Endothelial cell of umbilical vein (primary cell): Measurements from ENCODE around the gene PTGER3. TPM values are rescaled to one million over a fixed set of nuclear protein-coding genes. Genes with fewer than 3 reads are reported as not detected.

ENCODE experiments used
- BruUV-seq: library from RNA; stranded (reverse); fragments of 400-500 nt; replicated peaks from 2 replicates; lab custom pipeline; 2021; lab: Mats Ljungman, UMichigan
- CTCF ChIA-PET: fragments of 300-600, 350-600 bp; sonication (Branson Sonifier 250); formaldehyde crosslinking; loops from one replicate; lab custom pipeline; 2021; ENCODE audit warnings: antibody characterized with exemption, inconsistent platforms; lab: Charles Lee
- POLR2A ChIA-PET: fragments of 300-600, 350-600 bp; sonication (Branson Sonifier 250); formaldehyde crosslinking; loops from one replicate; lab custom pipeline; 2021; ENCODE audit warnings: antibody characterized with exemption, inconsistent platforms; lab: Charles Lee
- DNase-seq: peaks from one replicate; pipeline ENCODE4 v3.0.0-alpha.2; 2011; ENCODE audit warnings: low read depth, low spot score
- FAIRE-seq: peaks from 2 replicates; lab custom pipeline; 2011; peaks lifted over from hg19 to GRCh38; lab: Jason Lieb, UNC
- H2AFZ ChIP-seq: 2 replicates; pipeline ENCODE4 v1.6.0; 2012; ENCODE audit warnings: low read depth, low read length, control low read depth, inconsistent platforms
- H3K27ac ChIP-seq: 2 replicates; pipeline ENCODE4 v1.5.1; 2011; ENCODE audit warnings: low read depth, mild to moderate bottlenecking, control low read depth, low read length, moderate library complexity; ENCODE audit not compliant: insufficient read depth
- H3K27me3 ChIP-seq, 2 experiments: 2 replicates each; pipeline versions ENCODE4 v1.6.0 to v1.6.1; 2011; ENCODE audit warnings: low read length in 2 of 2, mixed read lengths in 1 of 2; ENCODE audit not compliant: control insufficient read depth in 2 of 2, insufficient read depth in 2 of 2
- H3K36me3 ChIP-seq, 2 experiments: 2 replicates in 1 of 2; 3 replicates in 1 of 2; pipeline ENCODE4 v1.5.1; 2011; ENCODE audit warnings: low read length in 2 of 2, mild to moderate bottlenecking in 1 of 2, moderate library complexity in 1 of 2; ENCODE audit not compliant: control insufficient read depth in 2 of 2, insufficient read depth in 2 of 2; ENCODE audit errors: extremely low read depth in 1 of 2
- H3K4me1 ChIP-seq: 3 replicates; pipeline ENCODE4 v1.5.1; 2011; ENCODE audit warnings: mild to moderate bottlenecking, low read length; ENCODE audit not compliant: control insufficient read depth, insufficient read depth; ENCODE audit errors: extremely low read depth
- H3K4me2 ChIP-seq: 2 replicates; pipeline ENCODE4 v1.6.1; 2011; ENCODE audit warnings: low read length, control low read depth, mixed read lengths; ENCODE audit not compliant: insufficient read depth
- H3K4me3 ChIP-seq, 3 experiments: fragments of 200-600 bp in 1 of 3; sonication (generic), shearing (Covaris generic) in 1 of 3; replicated peaks in 1 of 3; 2 replicates each; pipeline ENCODE4 v1.5.1; 2011 to 2016; ENCODE audit warnings: control low read depth in 3 of 3, low read length in 3 of 3, mild to moderate bottlenecking in 2 of 3, inconsistent platforms in 1 of 3, low read depth in 1 of 3, moderate library complexity in 1 of 3; ENCODE audit not compliant: insufficient read depth in 1 of 3
- H3K79me2 ChIP-seq: 2 replicates; pipeline ENCODE4 v1.6.0; 2012; ENCODE audit warnings: low read length, inconsistent platforms; ENCODE audit not compliant: control insufficient read depth, insufficient read depth
- H3K9ac ChIP-seq: replicated peaks from 2 replicates; pipeline ENCODE3; 2011; ENCODE audit warnings: low read length, control low read depth; ENCODE audit not compliant: insufficient read depth; ENCODE audit errors: extremely low read depth
- H3K9me1 ChIP-seq: replicated peaks from 3 replicates; pipeline ENCODE4 v1.6.0; 2011; ENCODE audit warnings: mild to moderate bottlenecking, low read length; ENCODE audit not compliant: control insufficient read depth, insufficient read depth; ENCODE audit errors: extremely low read depth
- H3K9me3 ChIP-seq: replicated peaks from 2 replicates; pipeline ENCODE4 v1.5.1; 2012; ENCODE audit warnings: low read length, inconsistent platforms; ENCODE audit not compliant: control insufficient read depth, insufficient read depth
- H4K20me1 ChIP-seq: replicated peaks from 2 replicates; pipeline ENCODE3; 2011; ENCODE audit warnings: mild to moderate bottlenecking, low read length; ENCODE audit not compliant: control insufficient read depth, insufficient read depth; ENCODE audit errors: extremely low read depth
- EZH2 ChIP-seq: IDR thresholded peaks from 2 replicates; pipeline ENCODE4 v1.6.1; 2012; ENCODE audit warnings: borderline replicate concordance, low read depth, mild to moderate bottlenecking, moderate library complexity, low read length, inconsistent platforms; ENCODE audit not compliant: severe bottlenecking
- FOS ChIP-seq: IDR thresholded peaks from 2 replicates; pipeline ENCODE4 v1.6.1; 2011; ENCODE audit warnings: mild to moderate bottlenecking, low read length, moderate library complexity, borderline replicate concordance; ENCODE audit not compliant: insufficient read depth
- GATA2 ChIP-seq: IDR thresholded peaks from 2 replicates; pipeline ENCODE4 v1.7.0; 2011; ENCODE audit warnings: low read depth, mild to moderate bottlenecking, moderate library complexity, mixed read lengths, low read length; ENCODE audit not compliant: insufficient read length, insufficient read depth
- JUN ChIP-seq: IDR thresholded peaks from 2 replicates; pipeline ENCODE4 v1.6.1; 2011; ENCODE audit warnings: borderline replicate concordance, low read depth; ENCODE audit not compliant: insufficient read length, insufficient read depth
- MAX ChIP-seq: IDR thresholded peaks from 2 replicates; pipeline ENCODE4 v1.6.1; 2011; ENCODE audit not compliant: insufficient read depth, insufficient read length
- MYC ChIP-seq: IDR thresholded peaks from one replicate; pipeline ENCODE4 v1.6.1; 2011; ENCODE audit warnings: mild to moderate bottlenecking, low read depth, low read length
- POLR2A ChIP-seq: IDR thresholded peaks from 2 replicates; pipeline ENCODE4 v1.6.1; 2012; ENCODE audit warnings: low read depth, mild to moderate bottlenecking, control low read depth, low read length
- POLR2AphosphoS5 ChIP-seq: IDR thresholded peaks from 2 replicates; pipeline ENCODE4 v1.6.1; 2012; ENCODE audit warnings: low read depth, mild to moderate bottlenecking, control low read depth, low read length, moderate library complexity; ENCODE audit not compliant: insufficient read depth
- dilution Hi-C: fragments of 300-500 bp; cut with MboI; formaldehyde crosslinking; loops from one replicate; pipeline ENCODE4 v1.15.0; 2019; ENCODE audit warnings: low sequenced_read_pairs; ENCODE audit not compliant: extremely low pct_ligation_motif_present
- intact Hi-C: fragments of 100-400 bp; cut with micrococcal nuclease; formaldehyde crosslinking; loops from one replicate; pipeline ENCODE4 v1.10.0; 2022
- polyA plus RNA-seq, 4 experiments: library from polyadenylated mRNA; depleted of rRNA in 3 of 4; stranded (reverse) in 3 of 4; unstranded in 1 of 4; fragments of >200 nt; gene quantifications; 2 replicates each; pipeline versions ENCODE4 v1.2.1 to v1.2.3, GENCODE V29; 2011 to 2012; ENCODE audit warnings: missing spikeins in 1 of 4
- total RNA-seq: library from RNA; stranded (reverse); gene quantifications from 2 replicates; pipeline ENCODE4 v1.2.3, GENCODE V29; 2021
- TF ChIP-seq, protein P1 (sequence below), 2 donors: IDR thresholded peaks; 1 replicate in 1 of 2; 2 replicates in 1 of 2; pipeline ENCODE4 v1.5.1; 2011; ENCODE audit warnings: low read length in 2 of 2, mild to moderate bottlenecking in 2 of 2, moderate library complexity in 2 of 2, control low read depth in 1 of 2, inconsistent platforms in 1 of 2, low read depth in 1 of 2; ENCODE audit not compliant: insufficient read depth in 1 of 2; ENCODE audit errors: extremely low read depth in 1 of 2

The PTGER3 gene
- total and polyA plus RNA-seq, 2 donors (not counting 3 experiments of a cell fraction or from before 2014, with no cell fraction given), result 0.01 TPM; not detected in 1

GRCh38 chr1:70945676-70946075 is 101.9 kb downstream of the PTGER3 start:
- dilution Hi-C loops, result no loop called here
- no peak for DNase-seq
- H3K9me3 ChIP-seq, result no peaks in the 10 kb centered on the region
- no peak overlapping the region for H3K4me2 ChIP-seq
- no peaks in the 10 kb centered on the region for H3K4me1 ChIP-seq
- H3K27ac ChIP-seq, result no peak overlapping the region
- no TSS peak for BruUV-seq
- no peak for FAIRE-seq
- no peaks in the 10 kb centered on the region for H4K20me1 ChIP-seq
- H3K79me2 ChIP-seq, result no peaks in the 10 kb centered on the region
- no peaks in the 10 kb centered on the region for H3K36me3 ChIP-seq
- POLR2A ChIA-PET, result no interaction called here
- H3K27me3 ChIP-seq, result no peaks in the 10 kb centered on the region
- no peak overlapping the region for H2AFZ ChIP-seq
- no peak for TF ChIP-seq MAX
- TF ChIP-seq GATA2, result no peak
- no peak for TF ChIP-seq JUN
- TF ChIP-seq, protein P1, sequence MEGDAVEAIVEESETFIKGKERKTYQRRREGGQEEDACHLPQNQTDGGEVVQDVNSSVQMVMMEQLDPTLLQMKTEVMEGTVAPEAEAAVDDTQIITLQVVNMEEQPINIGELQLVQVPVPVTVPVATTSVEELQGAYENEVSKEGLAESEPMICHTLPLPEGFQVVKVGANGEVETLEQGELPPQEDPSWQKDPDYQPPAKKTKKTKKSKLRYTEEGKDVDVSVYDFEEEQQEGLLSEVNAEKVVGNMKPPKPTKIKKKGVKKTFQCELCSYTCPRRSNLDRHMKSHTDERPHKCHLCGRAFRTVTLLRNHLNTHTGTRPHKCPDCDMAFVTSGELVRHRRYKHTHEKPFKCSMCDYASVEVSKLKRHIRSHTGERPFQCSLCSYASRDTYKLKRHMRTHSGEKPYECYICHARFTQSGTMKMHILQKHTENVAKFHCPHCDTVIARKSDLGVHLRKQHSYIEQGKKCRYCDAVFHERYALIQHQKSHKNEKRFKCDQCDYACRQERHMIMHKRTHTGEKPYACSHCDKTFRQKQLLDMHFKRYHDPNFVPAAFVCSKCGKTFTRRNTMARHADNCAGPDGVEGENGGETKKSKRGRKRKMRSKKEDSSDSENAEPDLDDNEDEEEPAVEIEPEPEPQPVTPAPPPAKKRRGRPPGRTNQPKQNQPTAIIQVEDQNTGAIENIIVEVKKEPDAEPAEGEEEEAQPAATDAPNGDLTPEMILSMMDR (IDR thresholded peaks at IDR 0.05; ENCODE audit: extremely low read depth in 1 of 2, insufficient read depth in 1 of 2, low read depth in 1 of 2, low read length in 2 of 2), result no peak
- no peak for TF ChIP-seq EZH2
- TF ChIP-seq FOS, result no peak
- TF ChIP-seq MYC, result no peak
- no peak for TF ChIP-seq POLR2A
- TF ChIP-seq POLR2AphosphoS5, result no peak
- CTCF ChIA-PET, result no interaction called here
- no peaks in the 10 kb centered on the region for H3K9me1 ChIP-seq
- intact Hi-C loops, result no loop called here
- H3K4me3 ChIP-seq, result no peak overlapping the region
- no peak overlapping the region for H3K9ac ChIP-seq
